C4-2B (cell line): ENCODE results near the gene GSTA3.

Experiments
- CTCF ChIP-seq: fragments of 450-650 bp; conservative IDR thresholded peaks from 2 replicates; pipeline ENCODE4 v1.5.1; 2017; ENCODE audit warnings: mild to moderate bottlenecking
- ZFX ChIP-seq: fragments of 450-650 bp; IDR thresholded peaks from 2 replicates; pipeline ENCODE4 v1.6.1; 2017

- TF ChIP-seq CTCF (no peak), ZFX (no peak)
Measured at GRCh38 chr6:52955871-52956270, 46.4 kb upstream of the GSTA3 start.
